GM18951 (cell line): Measurements from ENCODE around the gene ALPK1.

Experiments
- POLR2A ChIP-seq: IDR thresholded peaks from 4 replicates; pipeline ENCODE4 v1.6.1; 2011; ENCODE audit warnings: mild to moderate bottlenecking; ENCODE audit not compliant: insufficient read length, insufficient read depth; ENCODE audit errors: extremely low read depth
- in situ Hi-C: fragments of 300-500 bp; cut with MboI; formaldehyde crosslinking; loops from one replicate; pipeline ENCODE4 v1.12.0; 2022; ENCODE audit warnings: low sequenced_read_pairs, mixed read lengths, inconsistent platforms; ENCODE audit not compliant: unreplicated experiment

Gene ALPK1

GRCh38 chr4:112296949-112297880 is at the start of gene ALPK1:
Gene ALPK1, plus strand, starts transcription at chr4:112297369.
- no peak for TF ChIP-seq POLR2A
- in situ Hi-C loops = no loop called here

DNA sequence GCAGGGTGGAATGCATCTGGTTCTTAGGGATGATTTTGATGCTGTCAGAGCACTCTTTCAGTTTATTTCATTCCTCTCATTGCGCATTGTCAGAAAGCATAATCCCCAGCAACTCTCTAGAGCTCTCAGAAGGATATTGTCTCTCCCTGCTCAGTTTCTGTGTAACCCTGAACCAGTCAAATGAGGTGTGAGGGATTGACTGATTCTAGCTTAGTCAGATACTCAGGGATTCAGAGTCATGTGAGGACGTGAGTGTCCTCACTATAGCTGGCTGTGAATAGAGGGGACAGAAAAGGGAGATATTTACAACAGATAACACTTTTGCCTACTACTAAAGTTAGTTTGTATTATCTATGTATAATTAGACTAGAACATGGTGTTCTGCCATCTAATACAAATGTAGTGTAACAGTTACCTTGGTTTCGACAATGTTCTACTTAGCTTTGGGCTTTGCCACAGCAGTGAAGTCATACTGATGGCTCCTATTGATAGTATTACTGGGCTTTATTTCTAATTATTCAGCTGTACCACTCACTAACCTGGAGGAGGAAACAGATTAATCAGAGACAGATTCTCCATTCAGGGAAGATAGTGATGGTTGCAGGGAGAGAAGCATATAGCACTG is 46.0 kb upstream of the ALPK1 start:
- no peak for TF ChIP-seq POLR2A
- in situ Hi-C loops = no loop called here

- in situ Hi-C loops = no loop called here
- TF ChIP-seq POLR2A = no peak
Observed at GRCh38 chr4:112252234-112252633, 44.9 kb upstream of the ALPK1 start.

- in situ Hi-C loops = no loop called here
- no peak for TF ChIP-seq POLR2A
Observed at GRCh38 chr4:112253382-112254000, 43.7 kb upstream of the ALPK1 start.

- in situ Hi-C loops = no loop called here
- no peak for TF ChIP-seq POLR2A
Observed at GRCh38 chr4:112257098-112257497, 40.1 kb upstream of the ALPK1 start.

DNA sequence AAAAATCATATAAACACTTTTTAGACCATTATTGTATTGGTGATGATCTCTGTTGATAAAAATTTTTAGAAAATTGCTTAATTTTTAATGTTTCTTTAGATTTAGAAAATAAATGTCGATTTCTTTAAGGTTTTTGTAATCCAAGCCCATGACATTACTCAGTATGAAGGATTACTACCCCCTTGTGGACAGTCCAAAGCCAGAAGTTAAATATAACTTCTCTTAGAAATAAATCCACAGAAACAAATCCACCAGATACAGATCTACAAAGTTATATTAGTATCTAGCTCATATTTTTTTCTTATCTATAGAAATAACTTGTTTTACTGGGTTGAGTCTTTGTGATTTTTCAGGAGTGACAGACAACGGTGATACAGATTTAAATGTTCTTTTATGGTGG is 30.3 kb upstream of the ALPK1 start:
- in situ Hi-C loops = no loop called here
- no peak for TF ChIP-seq POLR2A

DNA sequence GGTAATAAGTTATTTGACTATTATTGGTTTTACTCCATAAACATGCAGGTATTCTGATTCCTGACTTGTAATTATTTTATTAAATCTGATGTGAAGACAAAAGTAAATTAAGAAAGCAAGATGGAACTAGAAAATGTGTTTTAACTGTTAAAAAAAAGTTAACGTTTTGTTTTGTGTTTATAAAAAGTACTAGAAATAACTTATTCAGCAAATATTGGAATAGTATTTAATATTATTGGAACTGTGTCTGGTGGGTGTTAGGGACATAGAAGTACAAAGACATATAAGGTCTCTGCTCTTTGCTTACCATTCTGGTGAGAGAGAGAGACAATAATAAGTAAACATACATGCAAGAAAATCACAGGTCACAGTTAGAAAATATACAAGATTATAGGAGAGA is 27.1 kb upstream of the ALPK1 start:
- in situ Hi-C loops = no loop called here
- TF ChIP-seq POLR2A = no peak

- no peak for TF ChIP-seq POLR2A
- in situ Hi-C loops = no loop called here
Observed at GRCh38 chr4:112270640-112271421, 26.3 kb upstream of the ALPK1 start.

DNA sequence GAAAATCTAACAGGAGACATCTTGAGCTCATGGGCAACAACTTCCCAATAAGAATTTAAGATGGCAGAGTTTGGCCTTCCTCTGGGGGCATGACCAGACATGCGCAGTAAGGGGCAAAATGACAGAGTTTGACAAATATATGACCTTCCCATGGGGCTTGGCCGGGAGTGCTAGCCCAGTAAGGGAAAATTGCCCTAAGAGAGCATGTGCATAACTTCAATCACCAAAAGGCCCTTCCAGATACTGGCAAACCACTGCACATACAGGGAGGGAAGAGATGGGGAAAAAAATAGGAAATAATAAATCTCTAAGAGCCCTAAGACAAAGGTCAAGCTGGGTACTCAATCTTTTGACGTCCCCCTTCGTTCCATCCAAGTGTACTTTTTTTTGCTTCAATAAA is 24.9 kb upstream of the ALPK1 start:
- in situ Hi-C loops = no loop called here
- no peak for TF ChIP-seq POLR2A

GRCh38 chr4:112274959-112275358 is 22.2 kb upstream of the ALPK1 start:
- in situ Hi-C loops = no loop called here
- no peak for TF ChIP-seq POLR2A

DNA sequence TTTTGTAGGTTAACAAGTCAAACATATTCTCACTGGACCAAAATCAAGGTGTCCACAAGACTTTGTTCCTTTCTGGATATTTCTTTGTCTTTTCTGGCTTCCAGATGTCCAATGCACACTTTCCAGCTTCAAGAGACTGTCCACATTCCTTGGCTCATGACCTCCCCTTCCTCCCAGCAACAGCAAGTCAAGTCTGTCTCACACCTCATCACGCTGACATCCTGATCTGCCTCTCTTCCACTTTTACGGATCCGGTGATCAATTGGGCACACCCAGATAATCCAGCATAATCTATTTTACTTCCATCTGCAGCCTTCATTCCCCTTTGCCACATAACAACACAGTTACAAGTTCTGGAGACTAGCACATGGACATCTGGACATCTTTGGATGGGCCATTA is 21.1 kb upstream of the ALPK1 start:
- in situ Hi-C loops = no loop called here
- TF ChIP-seq POLR2A = no peak

DNA sequence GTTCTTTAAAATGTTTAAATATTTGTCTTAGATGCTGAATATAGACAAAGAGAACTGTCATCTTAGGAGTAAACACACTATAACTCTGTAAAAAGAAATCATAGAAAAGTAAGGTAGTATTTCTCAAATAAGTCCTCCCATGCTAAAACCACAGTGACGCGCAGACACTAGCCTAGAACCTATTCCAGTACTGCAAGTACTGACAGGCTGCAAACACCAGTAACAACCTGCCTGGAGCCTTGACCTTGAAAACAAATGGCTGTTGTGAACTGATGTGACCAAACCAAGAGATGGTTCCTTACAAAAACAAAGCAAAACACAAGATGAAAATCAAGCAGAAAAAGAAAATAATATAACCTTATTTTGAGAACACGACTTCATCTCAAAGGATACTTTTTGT is 19.9 kb upstream of the ALPK1 start:
- in situ Hi-C loops = no loop called here
- no peak for TF ChIP-seq POLR2A
